WTC11 (cell line): ENCODE measurements around the gene SFI1. TPM values are rescaled to one million over a fixed set of nuclear protein-coding genes. Genes with fewer than 3 reads are reported as not detected.

Experiments
- ATAC-seq: fragments of 200-7000 bp; cut with Tn5 transposase; 2 replicates; pipeline ENCODE4 v1.10.0; 2021; ENCODE audit warnings: mild to moderate bottlenecking, moderate library complexity
- CTCF ChIA-PET: fragments of 300-600 bp; sonication (Branson Sonifier 250); formaldehyde crosslinking; loops from one replicate; lab custom pipeline; 2021; ENCODE audit warnings: antibody characterized with exemption; lab: Charles Lee
- POLR2A ChIA-PET: fragments of 350-600 bp; sonication (Branson Sonifier 250); formaldehyde crosslinking; loops from one replicate; lab custom pipeline; 2021; ENCODE audit warnings: antibody characterized with exemption; lab: Charles Lee
- DNase-seq: peaks from one replicate; pipeline ENCODE4 v3.0.0; 2021; ENCODE audit warnings: low spot score
- H3K27ac Mint-ChIP-seq: 2 replicates; pipeline ENCODE4 v1.8.0; 2021; ENCODE audit warnings: mixed read lengths
- H3K27me3 Mint-ChIP-seq: 2 replicates; pipeline ENCODE4 v1.8.0; 2021; ENCODE audit warnings: low read depth, mild to moderate bottlenecking, moderate library complexity, mixed read lengths
- H3K36me3 Mint-ChIP-seq: 2 replicates; pipeline ENCODE4 v1.8.0; 2021; ENCODE audit warnings: mixed read lengths
- H3K4me1 Mint-ChIP-seq: 2 replicates; pipeline ENCODE4 v1.8.0; 2022; ENCODE audit warnings: mixed read lengths
- H3K4me3 Mint-ChIP-seq: 2 replicates; pipeline ENCODE4 v1.8.0; 2021; ENCODE audit warnings: mild to moderate bottlenecking, moderate library complexity, mixed read lengths
- H3K9me3 Mint-ChIP-seq: 2 replicates; pipeline ENCODE4 v1.8.0; 2021; ENCODE audit warnings: mixed read lengths
- ATF1 ChIP-seq: sonication (generic); formaldehyde crosslinking; IDR thresholded peaks from 2 replicates; pipeline ENCODE4 v1.8.1; 2023; ENCODE audit warnings: mild to moderate bottlenecking, moderate library complexity, missing genetic modification reagents
- ELF4 ChIP-seq: sonication (generic); formaldehyde crosslinking; IDR thresholded peaks from 2 replicates; pipeline ENCODE4 v1.8.1; 2022; ENCODE audit warnings: low read depth, mild to moderate bottlenecking, moderate library complexity, missing genetic modification reagents
- FOXJ3 ChIP-seq: sonication (generic); formaldehyde crosslinking; IDR thresholded peaks from 2 replicates; pipeline ENCODE4 v1.9.0; 2021; ENCODE audit warnings: missing genetic modification reagents, mild to moderate bottlenecking, borderline replicate concordance
- FOXK1 ChIP-seq: sonication (generic); formaldehyde crosslinking; IDR thresholded peaks from 2 replicates; pipeline ENCODE4 v1.8.0; 2022; ENCODE audit warnings: mild to moderate bottlenecking, moderate library complexity, missing genetic modification reagents
- GTF2I ChIP-seq: fragments of 250-450 bp; sonication (Bioruptor Pico); conservative IDR thresholded peaks from 2 replicates; pipeline ENCODE4 v1.4.0; 2021; ENCODE audit warnings: mild to moderate bottlenecking
- HMGA2 ChIP-seq: fragments of 250-450 bp; sonication (Bioruptor Pico); IDR thresholded peaks from 2 replicates; pipeline ENCODE4 v1.4.0; 2021; ENCODE audit warnings: mild to moderate bottlenecking, moderate library complexity
- HMGXB4 ChIP-seq: sonication (generic); formaldehyde crosslinking; IDR thresholded peaks from 2 replicates; pipeline ENCODE4 v1.8.1; 2023; ENCODE audit warnings: mild to moderate bottlenecking, moderate library complexity, missing genetic modification reagents
- JUN ChIP-seq: sonication (generic); formaldehyde crosslinking; IDR thresholded peaks from 2 replicates; pipeline ENCODE4 v1.8.0; 2023; ENCODE audit warnings: mild to moderate bottlenecking, missing genetic modification reagents
- MYBL2 ChIP-seq: sonication (generic); formaldehyde crosslinking; IDR thresholded peaks from 2 replicates; pipeline ENCODE4 v1.8.1; 2023; ENCODE audit warnings: mild to moderate bottlenecking, moderate library complexity, missing genetic modification reagents
- NR2C2 ChIP-seq: sonication (generic); formaldehyde crosslinking; IDR thresholded peaks from 2 replicates; pipeline ENCODE4 v1.8.0; 2022; ENCODE audit warnings: mild to moderate bottlenecking, missing genetic modification reagents
- NR3C1 ChIP-seq: sonication (generic); formaldehyde crosslinking; conservative IDR thresholded peaks from 2 replicates; pipeline ENCODE4 v1.8.1; 2023; ENCODE audit warnings: low read depth, mild to moderate bottlenecking, missing genetic modification reagents
- RORB ChIP-seq: fragments of 250-450 bp; sonication (Bioruptor Pico); IDR thresholded peaks from 2 replicates; pipeline ENCODE4 v1.9.0; 2021; ENCODE audit warnings: mild to moderate bottlenecking
- SMAD4 ChIP-seq: sonication (generic); formaldehyde crosslinking; IDR thresholded peaks from 2 replicates; pipeline ENCODE4 v1.8.0; 2022; ENCODE audit warnings: mild to moderate bottlenecking, missing genetic modification reagents
- TCF7 ChIP-seq: sonication (generic); formaldehyde crosslinking; IDR thresholded peaks from 2 replicates; pipeline ENCODE4 v1.8.0; 2022; ENCODE audit warnings: mild to moderate bottlenecking, low read depth, missing genetic modification reagents, moderate library complexity
- ZNF219 ChIP-seq: sonication (generic); formaldehyde crosslinking; IDR thresholded peaks from 2 replicates; pipeline ENCODE4 v1.8.0; 2023; ENCODE audit warnings: missing genetic modification reagents, mild to moderate bottlenecking, borderline replicate concordance
- ZNF317 ChIP-seq: sonication (generic); formaldehyde crosslinking; IDR thresholded peaks from 2 replicates; pipeline ENCODE4 v1.8.1; 2023; ENCODE audit warnings: low read depth, mild to moderate bottlenecking, moderate library complexity, missing genetic modification reagents, borderline replicate concordance
- ZNF396 ChIP-seq: fragments of 250-450 bp; sonication (Bioruptor Pico); IDR thresholded peaks from 2 replicates; pipeline ENCODE4 v1.8.0; 2021; ENCODE audit warnings: mild to moderate bottlenecking, moderate library complexity, borderline replicate concordance
- ZNF423 ChIP-seq: fragments of 250-450 bp; sonication (Bioruptor Pico); IDR thresholded peaks from 2 replicates; pipeline ENCODE4 v2.1.2; 2022; ENCODE audit warnings: mild to moderate bottlenecking, moderate library complexity
- total RNA-seq: library from RNA; stranded (reverse); gene quantifications from 3 replicates; pipeline ENCODE4 v1.2.3, GENCODE V29; 2021
- TF ChIP-seq, protein P1 (sequence below): fragments of 250-450 bp; sonication (Bioruptor Pico); conservative IDR thresholded peaks from 2 replicates; pipeline ENCODE4 v1.9.0; 2021; ENCODE audit warnings: mild to moderate bottlenecking
- TF ChIP-seq, protein P2 (sequence below): fragments of 250-450 bp; sonication (Bioruptor Pico); IDR thresholded peaks from 2 replicates; pipeline ENCODE4 v1.9.0; 2021; ENCODE audit warnings: moderate library complexity, mild to moderate bottlenecking, inconsistent platforms, borderline replicate concordance
- TF ChIP-seq, protein P3 (sequence below): sonication (generic); formaldehyde crosslinking; conservative IDR thresholded peaks from 2 replicates; pipeline ENCODE4 v1.8.1; 2023; ENCODE audit warnings: mild to moderate bottlenecking, low read depth, missing genetic modification reagents, moderate library complexity
- TF ChIP-seq, protein P4 (sequence below): sonication (generic); formaldehyde crosslinking; IDR thresholded peaks from 2 replicates; pipeline ENCODE4 v1.8.1; 2022; ENCODE audit warnings: mild to moderate bottlenecking, moderate library complexity, missing genetic modification reagents
- TF ChIP-seq, protein P5 (sequence below): sonication (generic); formaldehyde crosslinking; IDR thresholded peaks from 2 replicates; pipeline ENCODE4 v1.8.1; 2022; ENCODE audit warnings: mild to moderate bottlenecking, missing genetic modification reagents, moderate library complexity, borderline replicate concordance
- TF ChIP-seq, protein P6 (sequence below): sonication (generic); formaldehyde crosslinking; IDR thresholded peaks from 2 replicates; pipeline ENCODE4 v1.8.1; 2023; ENCODE audit warnings: mild to moderate bottlenecking, missing genetic modification reagents, moderate library complexity

The SFI1 gene
- total RNA-seq, 1 experiment from 2014 or later: 43.6 TPM

DNA sequence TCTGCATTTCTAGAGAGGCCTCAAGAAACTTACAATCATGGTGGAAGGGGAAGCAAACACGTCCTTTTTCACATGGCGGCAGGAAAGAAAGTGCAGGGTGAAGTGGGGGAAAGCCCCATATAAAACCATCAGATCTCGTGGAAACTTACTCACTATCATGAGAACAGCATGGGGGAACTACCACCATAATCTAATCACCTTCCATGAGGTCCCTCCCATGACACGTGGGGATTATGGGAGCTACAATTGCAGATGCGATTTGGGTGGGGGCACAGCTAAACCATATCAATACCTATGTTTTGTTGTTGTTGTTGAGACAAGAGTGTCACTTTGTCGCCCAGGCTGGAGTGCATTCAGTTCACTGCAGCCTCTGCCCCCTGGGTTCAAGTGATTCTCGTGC lies 29.9 kb downstream of the SFI1 start:
- no peaks in the 10 kb centered on the region for H3K9me3 Mint-ChIP-seq
- POLR2A ChIA-PET: no interaction called here
- no peak overlapping the region for H3K27ac Mint-ChIP-seq
- ATAC-seq: no peak
- DNase-seq: no peak
- H3K27me3 Mint-ChIP-seq: no peaks in the 10 kb centered on the region
- no peaks in the 10 kb centered on the region for H3K4me1 Mint-ChIP-seq
- H3K4me3 Mint-ChIP-seq: no peak overlapping the region
- no peak for TF ChIP-seq NR3C1
- no peak for TF ChIP-seq FOXK1 (CRISPR knock-in tag)
- TF ChIP-seq GTF2I: no peak
- no peak for TF ChIP-seq ZNF423 (CRISPR knock-in tag)
- TF ChIP-seq, protein P1, sequence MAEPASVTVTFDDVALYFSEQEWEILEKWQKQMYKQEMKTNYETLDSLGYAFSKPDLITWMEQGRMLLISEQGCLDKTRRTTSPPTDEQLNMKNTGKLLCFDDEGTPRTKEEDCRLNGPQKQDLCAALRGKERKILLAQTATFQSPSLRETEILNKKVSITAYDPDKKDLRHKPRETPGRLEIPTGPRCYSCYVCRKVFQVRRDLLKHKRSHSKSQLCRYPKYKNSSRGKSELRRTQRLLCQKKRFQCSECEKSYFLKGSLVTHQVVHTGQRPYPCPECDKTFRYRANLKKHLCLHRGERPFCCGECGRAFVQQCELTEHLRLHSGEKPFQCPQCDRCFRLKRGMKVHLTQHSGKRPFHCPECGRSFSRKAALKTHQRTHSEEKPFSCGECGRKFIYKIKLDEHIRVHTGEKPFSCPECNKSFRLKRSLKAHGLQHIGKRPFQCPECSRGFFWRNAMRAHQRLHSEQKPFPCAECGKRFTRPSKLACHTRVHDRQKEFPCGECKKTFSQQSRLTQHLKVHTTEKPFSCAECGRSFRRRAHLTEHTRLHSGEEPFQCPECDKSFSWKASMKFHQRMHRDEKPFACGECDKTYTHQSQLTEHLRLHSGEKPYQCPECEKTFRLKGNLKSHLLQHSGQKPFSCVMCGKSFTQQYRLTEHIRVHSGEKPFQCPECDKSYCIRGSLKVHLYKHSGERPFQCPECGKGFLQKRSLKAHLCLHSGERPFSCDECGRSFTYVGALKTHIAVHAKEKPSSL: no peak
- TF ChIP-seq, protein P2, sequence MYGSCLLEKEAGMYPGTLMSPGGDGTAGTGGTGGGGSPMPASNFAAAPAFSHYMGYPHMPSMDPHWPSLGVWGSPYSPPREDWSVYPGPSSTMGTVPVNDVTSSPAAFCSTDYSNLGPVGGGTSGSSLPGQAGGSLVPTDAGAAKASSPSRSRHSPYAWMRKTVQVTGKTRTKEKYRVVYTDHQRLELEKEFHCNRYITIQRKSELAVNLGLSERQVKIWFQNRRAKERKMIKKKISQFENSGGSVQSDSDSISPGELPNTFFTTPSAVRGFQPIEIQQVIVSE: no peak
- TF ChIP-seq SMAD4 (CRISPR knock-in tag): no peak
- no peak for TF ChIP-seq RORB (CRISPR knock-in tag)
- no peak for TF ChIP-seq ZNF219 (CRISPR knock-in tag)
- TF ChIP-seq, protein P3, sequence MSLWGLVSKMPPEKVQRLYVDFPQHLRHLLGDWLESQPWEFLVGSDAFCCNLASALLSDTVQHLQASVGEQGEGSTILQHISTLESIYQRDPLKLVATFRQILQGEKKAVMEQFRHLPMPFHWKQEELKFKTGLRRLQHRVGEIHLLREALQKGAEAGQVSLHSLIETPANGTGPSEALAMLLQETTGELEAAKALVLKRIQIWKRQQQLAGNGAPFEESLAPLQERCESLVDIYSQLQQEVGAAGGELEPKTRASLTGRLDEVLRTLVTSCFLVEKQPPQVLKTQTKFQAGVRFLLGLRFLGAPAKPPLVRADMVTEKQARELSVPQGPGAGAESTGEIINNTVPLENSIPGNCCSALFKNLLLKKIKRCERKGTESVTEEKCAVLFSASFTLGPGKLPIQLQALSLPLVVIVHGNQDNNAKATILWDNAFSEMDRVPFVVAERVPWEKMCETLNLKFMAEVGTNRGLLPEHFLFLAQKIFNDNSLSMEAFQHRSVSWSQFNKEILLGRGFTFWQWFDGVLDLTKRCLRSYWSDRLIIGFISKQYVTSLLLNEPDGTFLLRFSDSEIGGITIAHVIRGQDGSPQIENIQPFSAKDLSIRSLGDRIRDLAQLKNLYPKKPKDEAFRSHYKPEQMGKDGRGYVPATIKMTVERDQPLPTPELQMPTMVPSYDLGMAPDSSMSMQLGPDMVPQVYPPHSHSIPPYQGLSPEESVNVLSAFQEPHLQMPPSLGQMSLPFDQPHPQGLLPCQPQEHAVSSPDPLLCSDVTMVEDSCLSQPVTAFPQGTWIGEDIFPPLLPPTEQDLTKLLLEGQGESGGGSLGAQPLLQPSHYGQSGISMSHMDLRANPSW (CRISPR knock-in tag): no peak
- TF ChIP-seq ATF1 (CRISPR knock-in tag): no peak
- TF ChIP-seq HMGXB4: no peak
- no peak for TF ChIP-seq MYBL2 (CRISPR knock-in tag)
- TF ChIP-seq, protein P4, sequence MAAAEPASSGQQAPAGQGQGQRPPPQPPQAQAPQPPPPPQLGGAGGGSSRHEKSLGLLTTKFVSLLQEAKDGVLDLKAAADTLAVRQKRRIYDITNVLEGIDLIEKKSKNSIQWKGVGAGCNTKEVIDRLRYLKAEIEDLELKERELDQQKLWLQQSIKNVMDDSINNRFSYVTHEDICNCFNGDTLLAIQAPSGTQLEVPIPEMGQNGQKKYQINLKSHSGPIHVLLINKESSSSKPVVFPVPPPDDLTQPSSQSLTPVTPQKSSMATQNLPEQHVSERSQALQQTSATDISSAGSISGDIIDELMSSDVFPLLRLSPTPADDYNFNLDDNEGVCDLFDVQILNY (CRISPR knock-in tag): no peak
- TF ChIP-seq FOXJ3 (CRISPR knock-in tag): no peak
- TF ChIP-seq NR2C2 (CRISPR knock-in tag): no peak
- TF ChIP-seq, protein P5, sequence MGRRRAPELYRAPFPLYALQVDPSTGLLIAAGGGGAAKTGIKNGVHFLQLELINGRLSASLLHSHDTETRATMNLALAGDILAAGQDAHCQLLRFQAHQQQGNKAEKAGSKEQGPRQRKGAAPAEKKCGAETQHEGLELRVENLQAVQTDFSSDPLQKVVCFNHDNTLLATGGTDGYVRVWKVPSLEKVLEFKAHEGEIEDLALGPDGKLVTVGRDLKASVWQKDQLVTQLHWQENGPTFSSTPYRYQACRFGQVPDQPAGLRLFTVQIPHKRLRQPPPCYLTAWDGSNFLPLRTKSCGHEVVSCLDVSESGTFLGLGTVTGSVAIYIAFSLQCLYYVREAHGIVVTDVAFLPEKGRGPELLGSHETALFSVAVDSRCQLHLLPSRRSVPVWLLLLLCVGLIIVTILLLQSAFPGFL: no peak
- no peak for TF ChIP-seq JUN
- TF ChIP-seq, all 79 proteins: peak for 0
- CTCF ChIA-PET: no interaction called here
- peaks cover 2% of the 10 kb centered on the region for H3K36me3 Mint-ChIP-seq

GRCh38 chr22:31530823-31531195 lies 34.5 kb downstream of the SFI1 start:
- POLR2A ChIA-PET: no interaction called here
- ATAC-seq: no peak
- peaks cover 2% of the 10 kb centered on the region; the same call in 1 of the 2 replicates for H3K36me3 Mint-ChIP-seq
- TF ChIP-seq, protein P6, sequence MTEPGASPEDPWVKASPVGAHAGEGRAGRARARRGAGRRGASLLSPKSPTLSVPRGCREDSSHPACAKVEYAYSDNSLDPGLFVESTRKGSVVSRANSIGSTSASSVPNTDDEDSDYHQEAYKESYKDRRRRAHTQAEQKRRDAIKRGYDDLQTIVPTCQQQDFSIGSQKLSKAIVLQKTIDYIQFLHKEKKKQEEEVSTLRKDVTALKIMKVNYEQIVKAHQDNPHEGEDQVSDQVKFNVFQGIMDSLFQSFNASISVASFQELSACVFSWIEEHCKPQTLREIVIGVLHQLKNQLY: no peak
- TF ChIP-seq HMGA2 (no peak), ZNF317 (CRISPR knock-in tag) (no peak), ELF4 (no peak), ZNF396 (CRISPR knock-in tag) (no peak), TCF7 (CRISPR knock-in tag) (no peak)
- no peaks in the 10 kb centered on the region for H3K27me3 Mint-ChIP-seq
- no peak overlapping the region for H3K27ac Mint-ChIP-seq
- H3K9me3 Mint-ChIP-seq: no peaks in the 10 kb centered on the region
- H3K4me3 Mint-ChIP-seq: no peak overlapping the region
- no peaks in the 10 kb centered on the region for H3K4me1 Mint-ChIP-seq
- CTCF ChIA-PET: interaction anchor here (0.6 to 1.7 kb wide), 3 partner anchors 26 to 225 kb away, joined by 3 to 5 read pairs (median 4); no protein-coding TSS in a partner anchor
- no peak for DNase-seq
